Measurements from ENCODE around the gene GTPBP10. TPM values are rescaled to one million over a fixed set of nuclear protein-coding genes. Genes with fewer than 3 reads are reported as not detected.
"Not testable (repeated sequence)": the region's sequence is repeated elsewhere in the genome, so short reads cannot be mapped to it uniquely, and the experiment has no call there.

GTPBP10 gene
- polyA plus RNA-seq, 1 experiment = 4.2 TPM

DNA sequence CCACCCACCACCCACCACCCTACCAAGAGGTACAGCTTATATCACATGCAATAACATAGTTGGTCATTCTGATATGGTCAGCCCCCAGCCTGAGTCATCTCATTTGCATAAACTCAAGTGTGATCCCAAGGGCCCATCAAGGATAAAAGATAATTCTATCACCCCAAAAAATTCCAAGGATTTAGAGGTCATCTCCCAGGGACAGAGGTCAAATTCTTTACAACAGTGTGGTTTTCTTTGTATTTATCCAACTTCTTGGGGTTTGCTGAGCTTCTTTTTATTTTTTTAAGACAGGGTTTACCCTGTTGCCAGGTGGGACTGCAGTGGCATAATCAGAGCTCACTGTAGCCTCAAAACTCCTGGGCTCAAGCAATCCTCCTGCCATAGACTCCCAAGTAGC, 9.4 kb upstream of the GTPBP10 start:
- ChIA-PET POLR2A (no interaction called here), CTCF (interaction anchor here (1.0 to 1.5 kb wide), 2 partner anchors 8 to 91 kb away, joined by 3 to 4 read pairs; no protein-coding TSS in a partner anchor)
- Histone ChIP-seq H3K4me3 (ENCODE audit: low read depth, low read length) (no peak overlapping the region), H3K36me3 (ENCODE audit: control insufficient read depth, insufficient read depth, low read length) (no peaks in the 10 kb centered on the region), H3K27me3 (ENCODE audit: control insufficient read depth, insufficient read depth, low read length) (0 out of 2 replicates have a peak, but pooled peaks cover 1% of the 10 kb centered on the region)
- no peak for DNase-seq (ENCODE audit: low read depth)
- TF ChIP-seq, protein P1, sequence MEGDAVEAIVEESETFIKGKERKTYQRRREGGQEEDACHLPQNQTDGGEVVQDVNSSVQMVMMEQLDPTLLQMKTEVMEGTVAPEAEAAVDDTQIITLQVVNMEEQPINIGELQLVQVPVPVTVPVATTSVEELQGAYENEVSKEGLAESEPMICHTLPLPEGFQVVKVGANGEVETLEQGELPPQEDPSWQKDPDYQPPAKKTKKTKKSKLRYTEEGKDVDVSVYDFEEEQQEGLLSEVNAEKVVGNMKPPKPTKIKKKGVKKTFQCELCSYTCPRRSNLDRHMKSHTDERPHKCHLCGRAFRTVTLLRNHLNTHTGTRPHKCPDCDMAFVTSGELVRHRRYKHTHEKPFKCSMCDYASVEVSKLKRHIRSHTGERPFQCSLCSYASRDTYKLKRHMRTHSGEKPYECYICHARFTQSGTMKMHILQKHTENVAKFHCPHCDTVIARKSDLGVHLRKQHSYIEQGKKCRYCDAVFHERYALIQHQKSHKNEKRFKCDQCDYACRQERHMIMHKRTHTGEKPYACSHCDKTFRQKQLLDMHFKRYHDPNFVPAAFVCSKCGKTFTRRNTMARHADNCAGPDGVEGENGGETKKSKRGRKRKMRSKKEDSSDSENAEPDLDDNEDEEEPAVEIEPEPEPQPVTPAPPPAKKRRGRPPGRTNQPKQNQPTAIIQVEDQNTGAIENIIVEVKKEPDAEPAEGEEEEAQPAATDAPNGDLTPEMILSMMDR (IDR thresholded peaks at IDR 0.05; ENCODE audit: insufficient read depth, low read depth, low read length) = no peak

DNA sequence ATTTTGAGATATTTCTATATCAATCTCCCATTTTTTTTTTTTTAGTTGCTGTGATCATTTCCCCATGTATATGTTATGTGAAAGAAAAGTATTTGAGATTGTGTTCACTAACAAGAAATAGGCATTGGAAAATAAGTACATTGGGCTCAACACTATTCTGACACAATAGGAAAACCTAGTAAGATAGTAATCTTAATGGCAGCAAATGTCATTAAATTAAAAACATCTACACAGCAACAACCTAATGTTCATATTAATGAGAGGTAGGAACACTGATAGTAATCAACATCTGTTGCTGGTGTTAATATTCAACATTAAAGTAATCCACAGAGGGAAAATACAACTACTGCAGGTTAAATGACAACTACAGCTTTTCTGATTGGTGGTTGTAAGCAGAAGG, 1.5 kb upstream of the GTPBP10 start:
- DNase-seq (ENCODE audit: low read depth) = no peak
- no peak overlapping the region for H3K4me3 ChIP-seq (ENCODE audit: low read depth, low read length)
- CTCF ChIA-PET = interaction anchor here (1.3 to 1.7 kb wide), 3 partner anchors 8 to 33 kb away, joined by 3 to 4 read pairs (median 3); no protein-coding TSS in a partner anchor
- POLR2A ChIA-PET = no interaction called here
- TF ChIP-seq, protein P1 (IDR thresholded peaks at IDR 0.05; ENCODE audit: insufficient read depth, low read depth, low read length) = no peak
- no peaks in the 10 kb centered on the region for H3K36me3 ChIP-seq (ENCODE audit: control insufficient read depth, insufficient read depth, low read length)
- no peaks in the 10 kb centered on the region for H3K27me3 ChIP-seq (ENCODE audit: control insufficient read depth, insufficient read depth, low read length)

DNA sequence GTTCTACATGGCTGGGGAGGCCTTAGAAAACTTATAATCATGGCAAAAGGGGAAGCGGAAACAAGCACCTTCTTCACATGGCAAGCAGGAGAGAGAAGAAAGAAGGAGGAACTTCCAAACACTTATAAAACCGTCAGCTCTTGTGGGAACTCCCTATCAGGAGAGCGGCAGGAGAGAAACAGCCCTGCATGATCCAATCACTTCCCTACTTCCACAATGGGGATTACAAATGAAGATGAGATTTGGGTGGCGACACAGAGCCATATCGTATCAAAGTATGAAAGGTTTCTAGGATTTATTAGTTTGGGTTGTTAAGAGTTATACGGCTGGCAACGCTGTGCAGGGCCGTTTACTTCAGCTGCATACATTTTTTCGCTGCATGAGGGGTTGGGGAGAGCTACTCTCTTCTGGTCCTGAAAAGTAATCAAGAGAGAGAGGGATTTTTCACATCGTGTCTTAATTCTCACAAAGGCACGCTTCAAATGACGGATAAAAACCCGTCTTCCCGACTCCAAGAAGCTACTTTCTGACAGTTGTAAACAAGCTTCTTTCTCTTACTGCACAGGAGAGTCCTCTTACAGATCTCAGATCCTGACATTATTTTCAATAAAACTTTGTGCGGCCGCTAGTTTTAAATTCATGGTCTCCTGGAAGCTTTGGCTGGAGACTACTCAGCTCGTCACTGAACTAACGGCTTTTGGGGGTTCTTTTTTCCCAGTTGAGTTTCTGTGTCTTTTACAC, 751 bp upstream of the GTPBP10 start:
- Histone ChIP-seq H3K36me3 (ENCODE audit: control insufficient read depth, insufficient read depth, low read length) (no peaks in the 10 kb centered on the region), H3K27me3 (ENCODE audit: control insufficient read depth, insufficient read depth, low read length) (no peaks in the 10 kb centered on the region), H3K4me3 (ENCODE audit: low read depth, low read length) (peak overlapping the region; percentile 89)
- ChIA-PET POLR2A (no interaction called here), CTCF (interaction anchor here (1.0 to 1.7 kb wide), 5 partner anchors 9 to 192 kb away, joined by 3 to 5 read pairs (median 3); partner anchors contain the start of genes CLDN12 and STEAP1)
- TF ChIP-seq, protein P1 (IDR thresholded peaks at IDR 0.05; ENCODE audit: insufficient read depth, low read depth, low read length) = no peak
- DNase-seq (ENCODE audit: low read depth) = peak; percentile 9

DNA sequence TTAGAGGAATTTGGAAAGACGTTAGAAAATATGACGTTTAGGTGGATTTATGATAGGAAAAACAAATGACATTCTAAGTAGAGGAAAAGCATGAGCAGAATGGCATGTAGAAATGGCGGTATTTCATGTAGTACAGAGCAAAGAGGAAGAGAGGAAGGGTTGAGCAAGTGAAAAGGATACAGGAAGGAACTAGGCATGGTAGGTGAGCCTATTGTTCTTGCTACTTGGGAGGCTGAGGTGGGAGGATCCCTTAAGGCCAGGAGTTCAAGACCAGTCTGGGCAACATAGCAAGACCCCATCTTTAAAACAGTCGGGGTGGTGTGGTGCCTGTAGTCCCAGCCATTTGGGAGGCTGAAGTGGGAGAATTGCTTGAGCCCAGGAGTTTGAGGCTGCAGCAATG, 1.2 kb downstream of the GTPBP10 start:
- CTCF ChIA-PET = interaction anchor here (0.8 to 1.1 kb wide), 3 partner anchors 9 to 30 kb away, joined by 3 to 4 read pairs (median 3); no protein-coding TSS in a partner anchor
- POLR2A ChIA-PET = no interaction called here

DNA sequence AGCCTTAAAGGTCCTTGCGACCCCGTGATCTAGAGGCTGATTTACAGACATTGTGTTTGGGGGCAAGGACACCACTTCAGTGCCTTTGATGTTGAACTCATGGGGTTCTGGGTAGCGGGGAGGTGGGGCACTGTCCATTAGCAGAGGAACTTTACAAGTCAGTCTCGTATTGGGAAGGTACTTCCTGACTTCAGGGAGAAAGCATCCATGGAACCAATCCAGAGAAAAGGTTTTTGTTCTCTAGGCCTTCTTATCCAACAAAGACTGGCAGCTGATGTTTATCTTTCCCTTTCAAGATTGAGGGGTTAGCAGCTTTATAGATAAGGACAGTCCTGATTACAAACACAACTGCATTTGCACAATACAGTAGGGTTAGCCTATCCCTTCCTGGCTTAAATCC, 2.8 kb downstream of the GTPBP10 start:
- no peaks in the 10 kb centered on the region for H3K36me3 ChIP-seq (ENCODE audit: control insufficient read depth, insufficient read depth, low read length)
- ChIA-PET POLR2A (no interaction called here), CTCF (interaction anchor here (1.2 kb wide), 1 partner anchor 12 kb away, joined by 3 read pairs; no protein-coding TSS in a partner anchor)
- H3K4me3 ChIP-seq (ENCODE audit: low read depth, low read length) = no peak overlapping the region
- no peak for DNase-seq (ENCODE audit: low read depth)
- H3K27me3 ChIP-seq (ENCODE audit: control insufficient read depth, insufficient read depth, low read length) = no peaks in the 10 kb centered on the region
- TF ChIP-seq, protein P1 (IDR thresholded peaks at IDR 0.05; ENCODE audit: insufficient read depth, low read depth, low read length) = no peak

More for the DNA sequence above, 1.2 kb downstream of the GTPBP10 start:
- Histone ChIP-seq H3K27me3 (ENCODE audit: control insufficient read depth, insufficient read depth, low read length) (no peaks in the 10 kb centered on the region), H3K36me3 (ENCODE audit: control insufficient read depth, insufficient read depth, low read length) (no peaks in the 10 kb centered on the region), H3K4me3 (ENCODE audit: low read depth, low read length) (no peak overlapping the region)
- no peak for DNase-seq (ENCODE audit: low read depth)
- TF ChIP-seq, protein P1 (IDR thresholded peaks at IDR 0.05; ENCODE audit: insufficient read depth, low read depth, low read length) = no peak

DNA sequence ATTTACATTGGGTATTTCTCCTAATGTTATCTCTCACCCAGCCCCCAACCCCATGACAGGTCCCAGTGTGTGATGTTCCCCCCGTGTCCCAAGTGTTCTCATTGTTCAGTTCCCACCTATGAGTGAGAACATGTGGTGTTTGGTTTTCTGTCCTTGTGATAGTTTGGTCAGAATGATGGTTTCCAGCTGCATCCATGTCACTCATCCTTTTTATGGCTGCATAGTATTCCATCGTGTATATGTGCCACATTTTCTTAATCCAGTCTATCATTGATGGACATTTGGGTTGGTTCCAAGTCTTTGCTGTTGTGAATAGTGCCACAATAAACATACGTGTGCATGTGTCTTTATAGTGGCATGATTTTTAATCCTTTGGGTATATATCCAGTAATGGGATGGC, 3.5 kb downstream of the GTPBP10 start:
- H3K36me3 ChIP-seq (ENCODE audit: control insufficient read depth, insufficient read depth, low read length); H3K4me3 ChIP-seq (ENCODE audit: low read depth, low read length); H3K27me3 ChIP-seq (ENCODE audit: control insufficient read depth, insufficient read depth, low read length); DNase-seq (ENCODE audit: low read depth); CTCF ChIA-PET; POLR2A ChIA-PET: not testable (repeated sequence)

All from BJ (cell line).